H1 (cell line): ENCODE data around the gene MPST. TPM values are rescaled to one million over a fixed set of nuclear protein-coding genes. Genes with fewer than 3 reads are reported as not detected.

Experiments
- CTCF ChIA-PET: fragments of 300-600 bp; sonication (Branson Sonifier 250); formaldehyde crosslinking; loops from one replicate; lab custom pipeline; 2021; ENCODE audit not compliant: partially characterized antibody; lab: Charles Lee
- POLR2A ChIA-PET: fragments of 300-600 bp; sonication (Branson Sonifier 250); formaldehyde crosslinking; loops from one replicate; lab custom pipeline; 2021; ENCODE audit warnings: inconsistent platforms; ENCODE audit not compliant: partially characterized antibody; lab: Charles Lee
- DNase-seq, 2 experiments: peaks; one replicate each; pipeline versions ENCODE4 v3.0.0 to v3.0.0-alpha.2; 2010 to 2022; ENCODE audit warnings: low spot score in 2 of 2, low read depth in 1 of 2, mixed read lengths in 1 of 2
- FAIRE-seq: peaks from 2 replicates; lab custom pipeline; 2011; peaks lifted over from hg19 to GRCh38; lab: Jason Lieb, UNC
- H2AFZ ChIP-seq: 2 replicates; pipeline ENCODE4 v1.8.1; 2012; ENCODE audit warnings: low read length, inconsistent platforms
- H2AK5ac ChIP-seq: 2 replicates; pipeline ENCODE4 v1.6.1; 2013; ENCODE audit warnings: low read depth, low read length
- H2BK120ac ChIP-seq: replicated peaks from 2 replicates; pipeline ENCODE3; 2013; ENCODE audit warnings: low read depth, low read length, inconsistent platforms
- H2BK12ac ChIP-seq: 2 replicates; pipeline ENCODE4 v1.6.1; 2013; ENCODE audit warnings: low read depth, low read length
- H2BK15ac ChIP-seq: 2 replicates; pipeline ENCODE4 v1.6.1; 2013; ENCODE audit warnings: low read length
- H2BK20ac ChIP-seq: 2 replicates; pipeline ENCODE4 v1.6.1; 2013; ENCODE audit warnings: low read length
- H2BK5ac ChIP-seq: 2 replicates; pipeline ENCODE4 v1.6.1; 2013; ENCODE audit warnings: low read depth, low read length
- H3K14ac ChIP-seq: 2 replicates; pipeline ENCODE4 v1.6.1; 2013; ENCODE audit warnings: inconsistent platforms; ENCODE audit not compliant: insufficient read length
- H3K18ac ChIP-seq: 2 replicates; pipeline ENCODE4 v1.6.1; 2013; ENCODE audit warnings: low read length; ENCODE audit errors: extremely low read depth
- H3K23ac ChIP-seq: 2 replicates; pipeline ENCODE4 v1.6.1; 2013; ENCODE audit warnings: inconsistent platforms; ENCODE audit not compliant: insufficient read length
- H3K23me2 ChIP-seq: 2 replicates; pipeline ENCODE4 v1.6.1; 2013; ENCODE audit warnings: low read depth, low read length
- H3K27ac ChIP-seq: 2 replicates; pipeline ENCODE4 v1.6.1; 2011; ENCODE audit warnings: low read depth, low read length, inconsistent platforms
- H3K27me3 ChIP-seq, 4 experiments: replicated peaks in 1 of 4; 1 replicate in 1 of 4; 2 replicates in 3 of 4; pipeline versions ENCODE4 v1.6.1 to v1.8.1; 2011 to 2013; ENCODE audit warnings: low read length in 3 of 4, mild to moderate bottlenecking in 3 of 4, inconsistent platforms in 2 of 4, mixed read lengths in 2 of 4, moderate library complexity in 1 of 4; ENCODE audit not compliant: control insufficient read depth in 3 of 4, insufficient read depth in 3 of 4; ENCODE audit errors: extremely low read depth in 1 of 4
- H3K36me3 ChIP-seq, 4 experiments: 2 replicates each; pipeline versions ENCODE4 v1.6.1 to v1.8.1; 2011 to 2013; ENCODE audit warnings: mild to moderate bottlenecking in 4 of 4, low read length in 3 of 4, moderate library complexity in 2 of 4, control low read depth in 1 of 4, inconsistent platforms in 1 of 4; ENCODE audit not compliant: insufficient read depth in 4 of 4, control insufficient read depth in 2 of 4
- H3K4ac ChIP-seq: replicated peaks from 2 replicates; pipeline ENCODE3; 2013; ENCODE audit warnings: low read length, low read depth, mixed read lengths, inconsistent platforms; ENCODE audit not compliant: insufficient read length
- H3K4me1 ChIP-seq, 4 experiments: replicated peaks in 1 of 4; 1 replicate in 1 of 4; 2 replicates in 3 of 4; pipeline versions ENCODE4 v1.6.1 to v1.8.1; 2011 to 2013; ENCODE audit warnings: low read length in 3 of 4, inconsistent platforms in 2 of 4, mixed read lengths in 1 of 4; ENCODE audit not compliant: insufficient read depth in 4 of 4, control insufficient read depth in 3 of 4
- H3K4me2 ChIP-seq, 2 experiments: 2 replicates each; pipeline versions ENCODE4 v1.6.1 to v1.8.1; 2011 to 2013; ENCODE audit warnings: low read depth in 2 of 2, low read length in 2 of 2, control low read depth in 1 of 2, inconsistent platforms in 1 of 2, mild to moderate bottlenecking in 1 of 2; ENCODE audit not compliant: insufficient read depth in 1 of 2
- H3K4me3 ChIP-seq, 4 experiments: fragments of 200-600, 300-600 bp in 1 of 4; sonication (generic), shearing (Covaris generic), sonication (Bioruptor Twin) in 1 of 4; 2 replicates each; pipeline versions ENCODE4 v1.5.1 to v1.8.1; 2011 to 2016; ENCODE audit warnings: low read length in 4 of 4, low read depth in 3 of 4, control low read depth in 2 of 4, inconsistent platforms in 2 of 4, mild to moderate bottlenecking in 2 of 4, mixed read lengths in 1 of 4, moderate library complexity in 1 of 4; ENCODE audit not compliant: insufficient read depth in 2 of 4; ENCODE audit errors: extremely low read depth in 1 of 4
- H3K56ac ChIP-seq: replicated peaks from 2 replicates; pipeline ENCODE3; 2013; ENCODE audit warnings: low read depth, mild to moderate bottlenecking, mixed read lengths, low read length, inconsistent platforms; ENCODE audit not compliant: insufficient read length
- H3K79me1 ChIP-seq: 2 replicates; pipeline ENCODE4 v1.6.1; 2013; ENCODE audit warnings: low read depth, low read length, control low read depth
- H3K79me2 ChIP-seq, 2 experiments: 2 replicates each; pipeline versions ENCODE4 v1.6.1 to v1.8.1; 2012 to 2013; ENCODE audit warnings: low read length in 2 of 2, mild to moderate bottlenecking in 2 of 2, inconsistent platforms in 1 of 2; ENCODE audit not compliant: insufficient read depth in 2 of 2, control insufficient read depth in 1 of 2
- H3K9ac ChIP-seq, 4 experiments: replicated peaks in 1 of 4; 1 replicate in 1 of 4; 2 replicates in 3 of 4; pipeline versions ENCODE4 v1.6.1 to v1.8.1; 2011 to 2013; ENCODE audit warnings: low read depth in 3 of 4, low read length in 3 of 4, control low read depth in 2 of 4, mild to moderate bottlenecking in 2 of 4, moderate library complexity in 2 of 4, inconsistent platforms in 1 of 4; ENCODE audit errors: extremely low read depth in 1 of 4
- H3K9me3 ChIP-seq, 2 experiments: 2 replicates each; pipeline versions ENCODE4 v1.6.1 to v1.8.1; 2012 to 2013; ENCODE audit warnings: mild to moderate bottlenecking in 2 of 2, moderate library complexity in 2 of 2, control low read depth in 1 of 2, inconsistent platforms in 1 of 2, low read depth in 1 of 2, low read length in 1 of 2, mixed read lengths in 1 of 2; ENCODE audit not compliant: insufficient read depth in 2 of 2
- H4K20me1 ChIP-seq, 2 experiments: replicated peaks in 1 of 2; 2 replicates each; pipeline versions ENCODE3 to v1.8.1; 2011 to 2013; ENCODE audit warnings: inconsistent platforms in 2 of 2, low read length in 2 of 2, mild to moderate bottlenecking in 1 of 2; ENCODE audit not compliant: insufficient read depth in 2 of 2, control insufficient read depth in 1 of 2
- H4K5ac ChIP-seq: 2 replicates; pipeline ENCODE4 v1.6.1; 2013; ENCODE audit warnings: low read length, low read depth, mixed read lengths, inconsistent platforms; ENCODE audit not compliant: insufficient read length
- H4K8ac ChIP-seq: 2 replicates; pipeline ENCODE4 v1.8.0; 2013; ENCODE audit warnings: mild to moderate bottlenecking, moderate library complexity, low read length, inconsistent platforms; ENCODE audit not compliant: insufficient read depth; ENCODE audit errors: extremely low read depth
- H4K91ac ChIP-seq: replicated peaks from 2 replicates; pipeline ENCODE3; 2013; ENCODE audit warnings: low read length, mixed read lengths, inconsistent platforms; ENCODE audit not compliant: insufficient read length
- BCL11A ChIP-seq, 2 experiments: IDR thresholded peaks; one replicate each; pipeline ENCODE4 v1.6.1; 2011; ENCODE audit warnings: low read depth in 2 of 2, low read length in 2 of 2, mild to moderate bottlenecking in 2 of 2
- CTBP2 ChIP-seq: IDR thresholded peaks from 2 replicates; pipeline ENCODE4 v1.7.0; 2011; ENCODE audit warnings: borderline replicate concordance, mild to moderate bottlenecking, moderate library complexity, mixed read lengths, low read length; ENCODE audit not compliant: insufficient read depth, insufficient read length
- KDM1A ChIP-seq: fragments of 200-600, 300-600 bp; sonication (generic); IDR thresholded peaks from 2 replicates; pipeline ENCODE4 v1.7.1; 2016; ENCODE audit warnings: mild to moderate bottlenecking, low read length, borderline replicate concordance
- RXRA ChIP-seq: IDR thresholded peaks from 2 replicates; pipeline ENCODE4 v1.6.1; 2011; ENCODE audit warnings: low read depth, mild to moderate bottlenecking, low read length, moderate library complexity; ENCODE audit not compliant: insufficient read depth
- SP1 ChIP-seq: IDR thresholded peaks from 2 replicates; pipeline ENCODE4 v1.6.1; 2011; ENCODE audit warnings: low read depth, low read length
- WGBS, 2 experiments: shearing (Covaris generic) in 1 of 2; methylation state at CpG; one replicate each; pipeline versions ENCODE4 v1.1.6 to v1.1.7; 2013 to 2015; ENCODE audit warnings: low lambda C conversion rate in 2 of 2, mixed read lengths in 2 of 2, inconsistent platforms in 1 of 2, low coverage in 1 of 2, missing lambda C conversion rate in 1 of 2; ENCODE audit not compliant: insufficient replicate concordance in 2 of 2, insufficient coverage in 1 of 2, insufficient read length in 1 of 2; ENCODE audit errors: extremely low coverage in 1 of 2, missing lambda C conversion rate in 1 of 2; 5-methylcytosine and 5-hydroxymethylcytosine counted together
- polyA plus RNA-seq, 7 experiments: library from polyadenylated mRNA; depleted of rRNA in 3 of 7; stranded (reverse) in 5 of 7; unstranded in 2 of 7; fragments of >200 nt in 5 of 7; fragments of 200-250 nt in 2 of 7; gene quantifications; 1 replicate in 5 of 7; 2 replicates in 1 of 7; 4 replicates in 1 of 7; pipeline versions ENCODE4 v1.2.1 to v1.2.3, GENCODE V29; 2011 to 2013; ENCODE audit warnings: missing spikeins in 2 of 7, mixed read lengths in 2 of 7
- total RNA-seq: library from RNA; stranded (reverse); fragmentation: NEBNext Ultra II Directional; extraction: Animal tissue kit (Norgen Biotek cat#: 25700); gene quantifications from 2 replicates; pipeline ENCODE4 v1.2.1, GENCODE V29; 2021

MPST gene
- total and polyA plus RNA-seq, 2 of the 8 experiments (the other 6 are each of a cell fraction or from before 2014, with no cell fraction given): 86.0 to 124 TPM

DNA sequence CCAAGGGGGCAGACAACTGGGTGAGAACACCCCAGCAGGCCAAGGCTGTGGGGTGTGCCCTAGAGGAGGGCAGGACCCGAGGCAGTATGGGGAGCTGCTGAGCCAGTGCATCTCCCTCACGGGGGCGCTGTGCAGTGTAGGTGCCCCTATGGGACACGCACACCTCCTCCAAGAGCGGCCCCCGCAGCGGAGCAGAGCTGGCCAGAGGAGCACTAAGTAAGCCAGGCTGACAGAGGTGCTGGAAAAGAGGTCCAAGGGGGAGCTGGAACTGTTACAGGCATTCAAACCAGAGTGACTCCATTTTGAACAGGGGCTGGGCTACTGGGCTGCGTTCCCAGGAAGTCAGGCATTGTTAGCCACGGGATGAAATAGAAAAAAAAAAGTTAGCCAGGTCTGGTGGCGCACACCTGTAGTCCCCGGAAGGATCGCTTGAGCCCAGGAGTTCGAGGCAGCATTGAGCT lies 42.1 kb upstream of the MPST start:
- Histone ChIP-seq H3K9me3 (no peaks in the 10 kb centered on the region), H3K79me2 (no peaks in the 10 kb centered on the region), H2BK120ac (no peak overlapping the region), H3K23ac (no peak overlapping the region), H2BK5ac (no peak overlapping the region), H2AK5ac (no peak overlapping the region), H3K18ac (no peak overlapping the region), H4K8ac (peak overlapping the region; percentile 42), H3K4ac (no peak overlapping the region), H2BK15ac (peak overlapping the region; percentile 99; the same call in 1 of the 2 replicates), H4K91ac (no peak overlapping the region), H3K4me1 (no peaks in the 10 kb centered on the region; a peak in 1 of 7 replicates), H3K27me3 (no peaks in the 10 kb centered on the region; a peak in 1 of 7 replicates), H3K36me3 (no peaks in the 10 kb centered on the region), H2BK12ac (peak overlapping the region; percentile 88; the same call in 1 of the 2 replicates), H2AFZ (peak overlapping the region; percentile 52; the same call in 1 of the 2 replicates), H3K4me2 (peak overlapping the region; percentile 6 to 61; a peak in 3 of 4 replicates), H3K9ac (no peak overlapping the region), H3K79me1 (no peaks in the 10 kb centered on the region), H3K14ac (no peak overlapping the region), H3K4me3 (peak overlapping the region in 3 of 4 experiments; percentile 29 to 65 (median 33); a peak in 5 of 8 replicates), H3K23me2 (no peaks in the 10 kb centered on the region), H4K5ac (no peak overlapping the region), H2BK20ac (no peak overlapping the region), H3K27ac (no peak overlapping the region), H3K56ac (no peak overlapping the region), H4K20me1 (no peaks in the 10 kb centered on the region)
- FAIRE-seq (no peak), DNase-seq (peak; percentile 57 to 90)
- 27% methylated on average over 13 of the region's 13 CpGs; no CpG with 5 or more reads in 1 of the 2 experiments for WGBS, 2 experiments
- POLR2A ChIA-PET: interaction anchor here (0.6 to 1.1 kb wide), 7 partner anchors 14 to 128 kb away, joined by 3 to 4 read pairs (median 3); partner anchors contain the start of gene TST
- CTCF ChIA-PET: interaction anchor here (0.5 to 11.4 kb wide), 75 partner anchors 9 to 487 kb away, joined by 3 to 96 read pairs (median 4); partner anchors contain the start of genes IFT27, KCTD17, MPST and NCF4
- TF ChIP-seq BCL11A (IDR thresholded peaks at IDR 0.05; ENCODE audit: low read depth in 2 of 2, low read length in 2 of 2) (no peak), SP1 (no peak), CTBP2 (no peak), RXRA (no peak), KDM1A (peak; percentile 70; the same call in 1 of the 2 replicates)
